CD1c-positive myeloid dendritic cell (primary cell): ENCODE data around the gene ZMPSTE24.
A peak's percentile ranks its signal among the peaks of the same experiment; 100 is the strongest.

Source experiments
- DNase-seq: peaks from one replicate; pipeline ENCODE4 v3.0.0-alpha.2; 2016; ENCODE audit errors: extremely low spot score

ZMPSTE24 gene

GRCh38 chr1:40305451-40305850 lies 47.4 kb downstream of the ZMPSTE24 start:
- no peak for DNase-seq

DNA sequence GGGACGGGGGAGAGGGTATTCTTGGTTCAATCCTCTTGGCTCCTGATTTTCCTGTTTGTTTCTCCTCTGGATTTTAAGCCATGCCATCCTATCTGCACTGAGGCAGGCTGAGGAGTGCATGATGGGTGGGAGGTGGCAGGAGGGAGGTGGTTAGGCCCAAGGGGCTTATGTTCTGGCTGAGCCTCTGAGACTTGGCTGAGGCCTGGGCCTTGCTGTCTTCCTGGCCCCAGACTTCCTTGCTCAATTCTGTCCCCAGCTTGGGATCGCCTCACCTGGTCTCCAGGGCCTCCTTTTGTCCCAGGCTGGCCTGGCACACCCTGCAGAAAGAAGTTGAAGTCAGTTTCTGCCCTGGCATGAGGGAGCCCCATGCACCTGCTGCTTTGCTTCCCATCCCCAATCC lies 47.8 kb downstream of the ZMPSTE24 start:
- no peak for DNase-seq

DNA sequence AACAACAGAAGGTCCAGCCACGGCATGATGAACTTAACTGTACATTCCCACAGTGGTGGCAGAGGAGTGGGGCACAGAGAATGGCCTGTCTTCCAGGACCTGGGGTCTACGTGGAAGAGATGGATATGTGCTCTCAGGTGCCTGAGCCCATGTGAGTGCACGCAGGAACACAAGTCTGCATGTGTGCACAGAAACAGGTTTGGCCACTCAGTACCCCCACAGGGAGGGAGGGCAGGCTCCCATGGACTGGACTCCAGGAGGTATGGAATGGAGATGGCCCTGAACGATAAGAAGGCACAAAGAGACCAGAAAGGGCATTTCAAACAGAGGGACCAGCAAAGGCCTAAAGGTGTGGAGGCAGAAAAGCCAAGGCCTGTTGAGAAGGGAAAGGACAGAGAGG lies 48.3 kb downstream of the ZMPSTE24 start:
- DNase-seq: no peak

- no peak for DNase-seq
Measured at GRCh38 chr1:40307186-40307585, 49.1 kb downstream of the ZMPSTE24 start.

GRCh38 chr1:40308036-40308727 lies 50.1 kb downstream of the ZMPSTE24 start:
- DNase-seq: no peak

DNA sequence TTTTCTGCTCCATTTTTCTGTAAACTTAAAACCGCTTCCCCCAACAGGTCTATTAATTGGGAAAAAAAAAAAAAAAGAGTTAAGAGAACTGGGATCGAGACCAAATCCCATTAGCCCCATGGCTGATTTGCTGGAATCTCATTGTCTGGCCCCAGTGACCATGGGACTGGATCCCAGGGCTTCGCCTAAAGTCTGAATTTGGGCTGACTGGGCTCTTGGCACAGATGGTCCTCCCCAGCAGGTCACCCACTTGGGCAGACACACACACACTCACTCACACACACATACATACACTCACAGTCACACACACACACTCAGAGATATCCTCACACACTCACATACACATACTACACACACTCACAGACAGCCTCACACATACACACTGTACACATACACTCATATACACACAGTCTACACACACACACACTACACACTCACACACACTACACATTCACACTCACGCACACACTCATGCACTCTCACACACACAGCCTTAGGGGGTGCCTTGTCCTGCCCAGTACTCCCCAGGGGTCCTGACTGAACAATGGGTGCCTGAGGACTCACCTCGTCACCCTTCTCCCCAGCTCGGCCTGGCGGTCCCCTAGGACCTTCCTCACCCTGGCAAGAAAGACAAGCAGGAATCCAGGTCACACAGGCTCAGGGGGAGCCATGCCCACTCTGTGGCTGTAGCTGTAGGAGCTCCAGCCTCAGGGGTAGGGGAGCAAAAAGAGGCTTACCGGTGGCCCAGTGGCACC lies 51.5 kb downstream of the ZMPSTE24 start:
- DNase-seq: no peak

GRCh38 chr1:40310129-40310461 lies 52.1 kb downstream of the ZMPSTE24 start:
- DNase-seq: no peak

GRCh38 chr1:40310983-40311642 lies 53.1 kb downstream of the ZMPSTE24 start:
- no peak for DNase-seq

DNA sequence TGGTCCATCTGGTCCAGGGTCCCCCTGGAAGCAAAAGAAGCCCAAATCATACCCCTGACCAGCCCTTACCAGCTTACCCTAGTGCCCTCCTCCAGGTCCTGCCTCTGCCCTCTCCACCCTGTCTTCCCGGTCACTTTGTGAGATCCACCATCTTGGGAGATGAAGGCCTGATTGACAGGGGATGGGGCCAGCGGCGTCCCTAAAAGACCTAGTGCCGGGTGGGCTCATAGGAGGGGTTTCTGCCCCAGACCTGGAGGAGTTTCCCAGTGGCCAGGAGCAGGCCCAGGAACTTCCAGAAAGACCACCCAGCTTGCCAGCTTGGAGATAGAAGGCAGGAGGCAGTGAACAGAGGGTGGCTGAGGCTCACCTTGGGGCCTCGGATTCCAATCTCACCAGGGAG lies 53.7 kb downstream of the ZMPSTE24 start:
- DNase-seq: no peak

- DNase-seq: peak; percentile 81
Measured at GRCh38 chr1:40312238-40313205, 54.5 kb downstream of the ZMPSTE24 start.

GRCh38 chr1:40313329-40313957 lies 55.4 kb downstream of the ZMPSTE24 start:
- DNase-seq: no peak

- DNase-seq: no peak
Measured at GRCh38 chr1:40313958-40314720, 56.1 kb downstream of the ZMPSTE24 start.

DNA sequence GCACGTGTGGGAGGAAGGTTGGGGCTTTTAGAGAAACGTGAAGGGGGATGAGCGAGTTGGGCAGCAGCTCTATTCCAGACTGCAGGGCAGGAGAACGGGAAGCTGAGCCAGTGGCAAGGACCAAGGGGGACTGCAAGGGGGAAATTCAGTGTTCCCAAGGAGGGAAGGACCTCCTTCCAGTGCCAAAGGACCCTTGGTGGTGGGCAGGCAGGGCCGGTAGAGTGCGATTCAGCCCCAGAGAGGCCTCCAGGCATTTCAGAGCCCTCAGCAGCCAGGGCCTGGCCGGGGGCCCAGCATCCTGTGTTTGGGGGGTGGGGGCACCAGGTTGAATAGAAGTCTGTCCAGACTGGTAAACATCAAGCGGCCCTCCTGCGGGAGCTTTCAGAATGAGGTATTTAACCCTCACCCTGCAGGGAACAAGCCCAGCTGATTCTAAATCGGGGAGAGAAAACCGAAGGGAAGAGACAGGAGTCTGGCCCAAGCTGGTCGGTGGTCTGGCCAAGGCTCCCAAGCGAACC lies 56.7 kb downstream of the ZMPSTE24 start:
- DNase-seq: no peak

- DNase-seq: peak; percentile 92
Measured at GRCh38 chr1:40315239-40315794, 57.3 kb downstream of the ZMPSTE24 start.

DNA sequence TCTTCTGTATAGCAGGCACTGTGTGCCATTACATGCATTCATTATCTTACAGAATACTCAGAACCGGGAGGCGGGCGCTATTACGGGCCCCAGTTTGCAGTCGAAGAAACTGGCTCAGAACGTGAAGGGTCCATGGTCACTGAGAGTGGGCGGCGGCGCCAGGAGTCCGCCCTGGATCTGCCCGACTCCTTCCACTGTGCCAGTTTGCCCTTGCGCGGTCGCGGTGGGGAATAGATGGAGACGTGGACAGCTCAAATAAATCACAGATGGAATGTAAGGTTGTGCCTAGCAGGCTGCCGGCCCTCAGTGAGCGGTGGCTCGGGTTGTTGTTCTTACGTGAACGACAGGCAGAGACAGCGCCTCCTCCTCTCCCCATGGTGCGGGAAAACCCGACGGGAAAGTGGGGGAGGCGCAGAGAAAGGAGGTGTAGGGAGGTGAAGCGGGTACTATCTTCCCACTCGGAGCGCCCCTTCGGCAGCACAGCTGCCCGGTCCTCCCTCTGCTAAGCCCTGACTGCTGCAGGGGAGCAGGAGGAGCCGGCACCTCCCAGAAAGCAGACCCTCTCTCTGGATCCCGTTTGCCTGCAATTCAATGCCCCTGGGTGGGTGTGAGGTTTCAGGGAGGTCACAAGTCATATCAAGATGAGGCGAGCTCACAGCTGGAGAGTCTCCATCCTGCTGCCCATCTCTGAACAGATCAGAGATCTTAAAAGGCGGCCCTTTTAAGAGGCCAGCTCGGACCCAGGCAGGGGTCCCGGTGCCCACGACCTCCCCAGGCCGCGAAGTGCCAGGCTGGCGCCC lies 58.0 kb downstream of the ZMPSTE24 start:
- DNase-seq: peak; percentile 5

DNA sequence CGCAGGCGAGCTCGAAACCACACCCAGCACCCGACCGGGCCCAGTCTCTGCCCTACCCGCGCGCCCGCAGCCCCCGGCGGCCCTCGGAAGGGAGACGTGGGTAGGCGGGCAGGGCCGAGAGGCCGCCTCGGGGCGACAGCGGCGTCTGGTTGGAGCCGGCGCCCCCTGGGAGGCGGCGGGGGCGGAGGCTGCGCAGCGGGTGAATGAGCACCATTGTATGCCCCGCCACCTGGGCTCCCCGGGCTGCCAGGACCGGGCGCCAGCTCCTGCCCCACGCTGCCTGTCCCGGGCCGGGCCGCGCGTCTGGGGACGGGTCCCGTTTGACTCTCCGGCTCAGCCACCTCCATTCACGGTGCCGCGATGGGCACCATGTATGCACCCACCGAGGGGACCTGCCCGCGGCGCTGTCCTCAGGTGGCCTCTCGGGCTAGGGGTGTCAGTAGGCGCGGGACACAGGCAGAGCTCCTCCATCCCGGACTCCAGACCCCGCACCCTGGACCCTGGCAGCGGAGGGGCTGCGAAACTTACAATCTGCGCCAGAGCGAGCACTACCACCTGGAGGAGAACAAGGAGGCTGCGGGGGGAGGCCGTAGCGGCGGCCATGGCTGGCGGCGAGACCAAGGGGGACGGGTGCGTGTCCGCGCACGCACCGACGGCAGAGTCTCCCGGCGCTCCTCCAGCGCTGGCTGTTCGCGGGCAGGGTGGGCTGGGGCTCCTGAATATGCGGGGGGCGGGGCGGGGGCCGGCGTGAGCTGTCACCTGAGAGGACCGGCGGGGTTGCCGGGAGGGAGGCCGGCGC lies 58.8 kb downstream of the ZMPSTE24 start, which contains the start of gene COL9A2:
COL9A2 (minus strand) TSS at position 692 of the 799 bp plus-strand sequence; CDS start at position 603, 89 bp downstream.
- peak; percentile 49 for DNase-seq

DNA sequence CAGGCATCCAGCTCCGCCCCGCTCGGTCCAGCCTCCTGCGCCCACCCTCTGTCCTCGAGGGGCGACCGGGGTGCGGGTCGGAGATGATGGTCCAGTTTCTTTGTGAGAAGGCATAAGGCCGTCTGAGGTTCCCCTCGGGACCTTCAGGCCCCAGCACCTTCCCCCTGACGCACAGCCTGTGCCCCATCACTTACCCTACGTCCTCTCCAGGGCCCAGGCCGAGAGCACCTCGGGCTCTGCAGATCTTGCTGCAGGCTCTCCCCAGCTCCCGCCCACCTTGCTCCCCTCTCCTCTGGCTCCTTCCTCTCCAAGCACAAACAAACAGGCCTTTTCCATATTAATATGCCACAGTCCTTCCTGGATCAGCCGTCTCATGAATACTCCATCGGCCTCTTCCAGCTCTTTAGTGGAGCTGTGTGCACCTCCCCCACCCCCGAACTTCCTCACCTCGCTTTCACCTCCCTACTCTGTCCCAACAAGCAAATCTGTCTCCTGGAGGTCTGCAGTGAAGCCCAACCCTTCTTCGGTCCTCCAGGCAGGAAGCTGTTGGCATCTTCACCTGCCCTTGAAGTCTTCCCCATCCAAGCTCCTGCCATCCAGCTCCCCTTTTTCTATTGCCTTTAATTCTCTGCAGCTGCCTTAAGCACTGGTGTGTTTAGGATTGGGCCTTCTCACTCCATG lies 59.5 kb downstream of the ZMPSTE24 start:
- no peak for DNase-seq

- no peak for DNase-seq
Measured at GRCh38 chr1:40318476-40318875, 60.4 kb downstream of the ZMPSTE24 start.
